Neuronal stem cell (in vitro differentiated cells): Measurements from ENCODE around the gene PDE11A. TPM values are rescaled to one million over a fixed set of nuclear protein-coding genes. Genes with fewer than 3 reads are reported as not detected.

Source experiments
- DNase-seq: peaks from one replicate; pipeline ENCODE4 v3.0.0-alpha.2; 2013; ENCODE audit warnings: low spot score
- H2AFZ ChIP-seq: one replicate; pipeline ENCODE4 v1.6.1; 2013; ENCODE audit warnings: mild to moderate bottlenecking, low read length, inconsistent platforms
- H2AK5ac ChIP-seq: 2 replicates; pipeline ENCODE4 v1.6.1; 2013; ENCODE audit warnings: low read depth, mild to moderate bottlenecking, inconsistent platforms, low read length, moderate library complexity, mixed read lengths
- H2BK120ac ChIP-seq: 2 replicates; pipeline ENCODE4 v1.6.1; 2013; ENCODE audit warnings: low read depth, mild to moderate bottlenecking, inconsistent platforms, low read length, moderate library complexity, mixed read lengths
- H2BK12ac ChIP-seq: one replicate; pipeline ENCODE4 v1.6.1; 2013; ENCODE audit warnings: low read length, inconsistent platforms
- H2BK15ac ChIP-seq: 2 replicates; pipeline ENCODE4 v1.6.1; 2013; ENCODE audit warnings: mild to moderate bottlenecking, low read length, inconsistent platforms, mixed read lengths
- H2BK5ac ChIP-seq: one replicate; pipeline ENCODE4 v1.6.1; 2013; ENCODE audit warnings: inconsistent platforms, mild to moderate bottlenecking, low read length, moderate library complexity
- H3K14ac ChIP-seq: one replicate; pipeline ENCODE4 v1.6.1; 2013; ENCODE audit warnings: low read length, inconsistent platforms
- H3K18ac ChIP-seq: 2 replicates; pipeline ENCODE4 v1.6.1; 2013; ENCODE audit warnings: low read length, inconsistent platforms
- H3K23ac ChIP-seq: 2 replicates; pipeline ENCODE4 v1.6.1; 2013; ENCODE audit warnings: low read depth, mild to moderate bottlenecking, mixed read lengths, low read length, inconsistent platforms; ENCODE audit not compliant: poor library complexity
- H3K27ac ChIP-seq: replicated peaks from 3 replicates; pipeline ENCODE4 v1.5.1; 2013; ENCODE audit warnings: low read length, inconsistent platforms
- H3K27me3 ChIP-seq, 3 experiments: 2 replicates each; pipeline ENCODE4 v1.6.1; 2013; ENCODE audit warnings: low read length in 3 of 3, mild to moderate bottlenecking in 2 of 3, inconsistent platforms in 1 of 3, low read depth in 1 of 3, mixed read lengths in 1 of 3, moderate library complexity in 1 of 3; ENCODE audit not compliant: control insufficient read depth in 3 of 3, insufficient read depth in 3 of 3
- H3K36me3 ChIP-seq, 2 donors: replicated peaks in 1 of 2; 2 replicates each; pipeline ENCODE4 v1.6.1; 2013; ENCODE audit warnings: low read length in 2 of 2; ENCODE audit not compliant: control insufficient read depth in 2 of 2, insufficient read depth in 2 of 2
- H3K4ac ChIP-seq: 2 replicates; pipeline ENCODE4 v1.6.1; 2013; ENCODE audit warnings: inconsistent platforms, mild to moderate bottlenecking, low read length, moderate library complexity
- H3K4me1 ChIP-seq, 2 donors: 1 replicate in 1 of 2; 2 replicates in 1 of 2; pipeline ENCODE4 v1.6.1; 2013; ENCODE audit warnings: low read length in 2 of 2, low read depth in 1 of 2; ENCODE audit not compliant: control insufficient read depth in 2 of 2, insufficient read depth in 1 of 2
- H3K4me2 ChIP-seq: one replicate; pipeline ENCODE4 v1.6.1; 2013; ENCODE audit warnings: mild to moderate bottlenecking, low read length, inconsistent platforms; ENCODE audit not compliant: insufficient read depth, poor library complexity, severe bottlenecking
- H3K4me3 ChIP-seq, 2 donors: 2 replicates each; pipeline ENCODE4 v1.5.1; 2013; ENCODE audit warnings: low read length in 2 of 2, mild to moderate bottlenecking in 2 of 2, inconsistent platforms in 1 of 2, moderate library complexity in 1 of 2
- H3K79me1 ChIP-seq: one replicate; pipeline ENCODE4 v1.6.1; 2013; ENCODE audit warnings: low read depth, mild to moderate bottlenecking, inconsistent platforms, low read length, moderate library complexity
- H3K9ac ChIP-seq: one replicate; pipeline ENCODE4 v1.6.1; 2013; ENCODE audit warnings: mild to moderate bottlenecking, low read depth, low read length, inconsistent platforms; ENCODE audit not compliant: poor library complexity
- H3K9me3 ChIP-seq, 2 donors: replicated peaks in 1 of 2; 2 replicates each; pipeline versions ENCODE3 to v1.6.1; 2013; ENCODE audit warnings: low read length in 2 of 2, mild to moderate bottlenecking in 2 of 2, inconsistent platforms in 1 of 2, low read depth in 1 of 2, mixed read lengths in 1 of 2, moderate library complexity in 1 of 2; ENCODE audit not compliant: control insufficient read depth in 2 of 2, insufficient read depth in 1 of 2
- H4K8ac ChIP-seq: one replicate; pipeline ENCODE4 v1.6.1; 2013; ENCODE audit warnings: low read depth, mild to moderate bottlenecking, inconsistent platforms, low read length, moderate library complexity
- H4K91ac ChIP-seq: one replicate; pipeline ENCODE4 v1.6.1; 2013; ENCODE audit warnings: low read length, low read depth, mild to moderate bottlenecking, inconsistent platforms; ENCODE audit not compliant: poor library complexity
- WGBS, 2 donors: extraction: QIAGEN DNeasy Blood & Tissue Kit; methylation state at CpG; one replicate each; pipeline ENCODE4 v1.1.7; 2013; ENCODE audit warnings: missing lambda C conversion rate in 2 of 2, mixed read lengths in 1 of 2; ENCODE audit not compliant: insufficient read length in 2 of 2, insufficient replicate concordance in 1 of 2; ENCODE audit errors: extremely low coverage in 2 of 2; 5-methylcytosine and 5-hydroxymethylcytosine counted together
- polyA plus RNA-seq, 2 experiments: library from polyadenylated mRNA; stranded (reverse); fragments of 200-250 nt; gene quantifications; one replicate each; pipeline ENCODE4 v1.2.3, GENCODE V29; 2013

Gene PDE11A
- 0.08 TPM for polyA plus RNA-seq (2013, experiment 1 of 2)
- polyA plus RNA-seq (2013, experiment 2 of 2), result 0.08 TPM

- H2AK5ac ChIP-seq, result peak within 1 kb of the TSS; percentile 86
- peak within 1 kb of the TSS; percentile 68 for H3K18ac ChIP-seq
- H3K27ac ChIP-seq, result no peak within 1 kb of the TSS
- H3K27me3 ChIP-seq, result peaks cover 0 to 52% (median 7%) of the 10 kb centered on the region in 3 experiments
- peaks cover 3% of the 10 kb centered on the region for H3K79me1 ChIP-seq
- peaks cover 3 to 4% of the 10 kb centered on the region in 2 donors for H3K4me1 ChIP-seq
- H4K91ac ChIP-seq, result no peak within 1 kb of the TSS
- H3K23ac ChIP-seq, result peak within 1 kb of the TSS; percentile 95
- H2AFZ ChIP-seq, result peak within 1 kb of the TSS; percentile 95
- DNase-seq, result peak; percentile 63
- no peak within 1 kb of the TSS for H2BK120ac ChIP-seq
- WGBS, 2 donors, result no CpG with 5 or more reads among the region's 44 CpGs
- H2BK12ac ChIP-seq, result no peak within 1 kb of the TSS
- H3K36me3 ChIP-seq, result no peaks in the 10 kb centered on the region
- H3K9ac ChIP-seq, result peak within 1 kb of the TSS; percentile 70
- peak within 1 kb of the TSS; percentile 41 to 81 for H3K4me3 ChIP-seq
- no peaks in the 10 kb centered on the region for H3K9me3 ChIP-seq
- H3K14ac ChIP-seq, result peak within 1 kb of the TSS; percentile 92
- peak within 1 kb of the TSS; percentile 77 for H3K4me2 ChIP-seq
- no peak within 1 kb of the TSS for H2BK15ac ChIP-seq
- H3K4ac ChIP-seq, result no peak within 1 kb of the TSS
- no peak within 1 kb of the TSS for H4K8ac ChIP-seq
- H2BK5ac ChIP-seq, result no peak within 1 kb of the TSS
Measured at GRCh38 chr2:178072383-178073301, at the start of gene PDE11A. Gene PDE11A, minus strand, starts transcription at chr2:178072777. Its CDS starts 340 bp downstream, at chr2:178072437.

GRCh38 chr2:178119179-178119922 is 46.8 kb upstream of the PDE11A start:
- WGBS, 2 donors, result no CpG with 5 or more reads among the region's 3 CpGs
- no peak overlapping the region for H4K91ac ChIP-seq
- H3K4me1 ChIP-seq, result peaks cover 0 to 1% of the 10 kb centered on the region in 2 donors
- no peak overlapping the region for H4K8ac ChIP-seq
- H3K4me2 ChIP-seq, result no peak overlapping the region
- H3K4ac ChIP-seq, result no peak overlapping the region
- no peak for DNase-seq
- H3K4me3 ChIP-seq, result no peak overlapping the region
- no peak overlapping the region for H2AK5ac ChIP-seq
- H2BK12ac ChIP-seq, result no peak overlapping the region
- no peak overlapping the region for H2BK120ac ChIP-seq
- H3K18ac ChIP-seq, result no peak overlapping the region
- no peak overlapping the region for H3K9ac ChIP-seq
- no peaks in the 10 kb centered on the region for H3K79me1 ChIP-seq
- peak overlapping the region; percentile 98 for H3K14ac ChIP-seq
- no peaks in the 10 kb centered on the region for H3K27me3 ChIP-seq
- no peak overlapping the region for H2AFZ ChIP-seq
- peak overlapping the region; percentile 91 for H3K23ac ChIP-seq
- peaks cover 0 to 54% of the 10 kb centered on the region in 2 donors for H3K36me3 ChIP-seq
- H2BK15ac ChIP-seq, result no peak overlapping the region
- H3K9me3 ChIP-seq, result no peaks in the 10 kb centered on the region
- H3K27ac ChIP-seq, result no peak overlapping the region
- H2BK5ac ChIP-seq, result no peak overlapping the region

GRCh38 chr2:178117725-178118124 is 45.1 kb upstream of the PDE11A start:
- no peak overlapping the region for H3K4me2 ChIP-seq
- no peak overlapping the region for H3K18ac ChIP-seq
- H3K79me1 ChIP-seq, result no peaks in the 10 kb centered on the region
- no peak overlapping the region for H3K4ac ChIP-seq
- no peak overlapping the region for H3K4me3 ChIP-seq
- WGBS, 2 donors, result no CpG with 5 or more reads among the region's 1 CpG
- DNase-seq, result no peak
- no peak overlapping the region for H3K14ac ChIP-seq
- no peak overlapping the region for H4K8ac ChIP-seq
- no peak overlapping the region for H4K91ac ChIP-seq
- H2BK15ac ChIP-seq, result no peak overlapping the region
- no peak overlapping the region for H2BK5ac ChIP-seq
- H3K27ac ChIP-seq, result no peak overlapping the region
- H3K36me3 ChIP-seq, result peaks cover 0 to 37% of the 10 kb centered on the region in 2 donors
- peaks cover 0 to 1% of the 10 kb centered on the region in 2 donors for H3K4me1 ChIP-seq
- no peak overlapping the region for H3K23ac ChIP-seq
- no peak overlapping the region for H3K9ac ChIP-seq
- H2BK12ac ChIP-seq, result no peak overlapping the region
- H2AK5ac ChIP-seq, result no peak overlapping the region
- no peak overlapping the region for H2AFZ ChIP-seq
- H3K27me3 ChIP-seq, result no peaks in the 10 kb centered on the region
- no peaks in the 10 kb centered on the region for H3K9me3 ChIP-seq
- no peak overlapping the region for H2BK120ac ChIP-seq

GRCh38 chr2:178115271-178115670 is 42.7 kb upstream of the PDE11A start:
- H3K4me1 ChIP-seq, result peaks cover 0 to 1% of the 10 kb centered on the region in 2 donors

More at GRCh38 chr2:178115271-178115670, 42.7 kb upstream of the PDE11A start:
- Histone ChIP-seq H2BK12ac (no peak overlapping the region), H3K14ac (no peak overlapping the region), H3K4me3 (no peak overlapping the region), H3K36me3 (peaks cover 0 to 16% of the 10 kb centered on the region in 2 donors), H4K8ac (no peak overlapping the region), H2BK120ac (no peak overlapping the region), H2AFZ (no peak overlapping the region), H3K4me2 (no peak overlapping the region), H2AK5ac (no peak overlapping the region), H3K9me3 (no peaks in the 10 kb centered on the region), H3K18ac (no peak overlapping the region), H2BK15ac (no peak overlapping the region), H4K91ac (no peak overlapping the region), H3K27me3 (no peaks in the 10 kb centered on the region), H3K9ac (no peak overlapping the region), H2BK5ac (no peak overlapping the region), H3K4ac (no peak overlapping the region), H3K27ac (no peak overlapping the region), H3K23ac (no peak overlapping the region), H3K79me1 (no peaks in the 10 kb centered on the region)
- DNase-seq, result no peak
